CD4-positive, alpha-beta T cell (primary cell): ENCODE data around the gene FOXN1. TPM values are rescaled to one million over a fixed set of nuclear protein-coding genes. Genes with fewer than 3 reads are reported as not detected.

Experiments
- ATAC-seq: fragments of 200-7000 bp; cut with Tn5 transposase; one replicate; pipeline ENCODE4 v1.10.0; 2022; ENCODE audit warnings: mild to moderate bottlenecking; ENCODE audit not compliant: poor library complexity
- CTCF ChIA-PET: fragments of 350-600 bp; sonication (Branson Sonifier 250); formaldehyde crosslinking; loops from one replicate; lab custom pipeline; 2021; ENCODE audit warnings: antibody characterized with exemption, inconsistent platforms; lab: Charles Lee
- POLR2A ChIA-PET: fragments of 350-600 bp; sonication (Branson Sonifier 250); formaldehyde crosslinking; loops from one replicate; lab custom pipeline; 2021; ENCODE audit warnings: antibody characterized with exemption, inconsistent platforms; lab: Charles Lee
- DNase-seq, 14 experiments: peaks; one replicate each; pipeline ENCODE4 v3.0.0-alpha.2; 2013 to 2020; ENCODE audit warnings: mixed read lengths in 2 of 14
- H3K27ac ChIP-seq, 2 donors: one replicate each; pipeline versions ENCODE4 v1.5.1 to v1.7.0; 2013; ENCODE audit warnings: low read length in 2 of 2, low read depth in 1 of 2, mild to moderate bottlenecking in 1 of 2
- H3K27me3 ChIP-seq, 2 experiments: 1 replicate in 1 of 2; 2 replicates in 1 of 2; pipeline versions ENCODE4 v1.6.1 to v1.7.0; 2013; ENCODE audit warnings: low read length in 2 of 2, control low read depth in 1 of 2, mild to moderate bottlenecking in 1 of 2, moderate library complexity in 1 of 2; ENCODE audit not compliant: insufficient read depth in 2 of 2, control insufficient read depth in 1 of 2
- H3K36me3 ChIP-seq: one replicate; pipeline ENCODE4 v1.6.1; 2013; ENCODE audit warnings: low read length, control low read depth; ENCODE audit not compliant: insufficient read depth
- H3K4me1 ChIP-seq: one replicate; pipeline ENCODE4 v1.6.1; 2013; ENCODE audit warnings: low read length, control low read depth; ENCODE audit not compliant: insufficient read depth
- H3K4me3 ChIP-seq: one replicate; pipeline ENCODE4 v1.5.1; 2013; ENCODE audit warnings: mild to moderate bottlenecking, low read length, moderate library complexity
- H3K9me3 ChIP-seq, 2 experiments: 1 replicate in 1 of 2; 2 replicates in 1 of 2; pipeline versions ENCODE4 v1.6.1 to v1.7.0; 2013; ENCODE audit warnings: low read length in 2 of 2, mild to moderate bottlenecking in 2 of 2, control low read depth in 1 of 2, moderate library complexity in 1 of 2; ENCODE audit not compliant: control insufficient read depth in 1 of 2, insufficient read depth in 1 of 2
- H3K27ac Mint-ChIP-seq: one replicate; pipeline ENCODE4 v1.8.0; 2020; ENCODE audit warnings: mixed read lengths
- H3K27me3 Mint-ChIP-seq: one replicate; pipeline ENCODE4 v1.8.0; 2021; ENCODE audit warnings: mixed read lengths
- H3K36me3 Mint-ChIP-seq: one replicate; pipeline ENCODE4 v1.8.0; 2021; ENCODE audit warnings: low read depth, mixed read lengths
- H3K4me1 Mint-ChIP-seq: one replicate; pipeline ENCODE4 v1.8.0; 2021; ENCODE audit warnings: low read depth, mixed read lengths
- H3K4me3 Mint-ChIP-seq: one replicate; pipeline ENCODE4 v1.8.0; 2020; ENCODE audit warnings: mild to moderate bottlenecking, mixed read lengths
- H3K9me3 Mint-ChIP-seq: one replicate; pipeline ENCODE4 v1.8.0; 2020; ENCODE audit warnings: mixed read lengths
- CTCF ChIP-seq: fragments of 200-600 bp; IDR thresholded peaks from one replicate; pipeline ENCODE4 v1.8.0; 2022; ENCODE audit warnings: antibody characterized with exemption, mild to moderate bottlenecking
- intact Hi-C, 2 experiments: fragments of 100-400 bp; cut with DNase I in 1 of 2; cut with micrococcal nuclease in 1 of 2; formaldehyde crosslinking; loops; one replicate each; pipeline versions ENCODE4 v1.15.1 to v1.9.0; 2023 to 2025; cut with DNase I, micrococcal nuclease
- total RNA-seq, 174 experiments: library from RNA in 2 of 174; stranded (reverse) in 2 of 174; gene quantifications; one replicate each; pipeline ENCODE4 v1.2.3 and lab custom pipeline; 2021 to 2026

Gene FOXN1
- total RNA-seq, 2 experiments from 2014 or later: not detected

GRCh38 chr17:28515518-28515917, 9.4 kb downstream of the FOXN1 start:
- peaks cover 0 to 6% of the 10 kb centered on the region in 2 experiments for H3K27me3 ChIP-seq
- intact Hi-C loops: no loop called here
- H3K36me3 ChIP-seq: no peaks in the 10 kb centered on the region
- H3K36me3 Mint-ChIP-seq: no peaks in the 10 kb centered on the region
- H3K27me3 Mint-ChIP-seq: peaks cover 21% of the 10 kb centered on the region
- no peaks in the 10 kb centered on the region for H3K4me1 Mint-ChIP-seq
- H3K9me3 ChIP-seq: no peaks in the 10 kb centered on the region
- H3K27ac Mint-ChIP-seq: no peak overlapping the region
- CTCF ChIA-PET: no interaction called here
- H3K4me3 Mint-ChIP-seq: no peak overlapping the region
- DNase-seq: no peak
- ATAC-seq: no peak
- POLR2A ChIA-PET: no interaction called here
- no peak overlapping the region for H3K4me3 ChIP-seq
- H3K9me3 Mint-ChIP-seq: no peaks in the 10 kb centered on the region
- H3K27ac ChIP-seq: no peak overlapping the region
- no peak for TF ChIP-seq CTCF
- no peaks in the 10 kb centered on the region for H3K4me1 ChIP-seq

- Mint-ChIP-seq H3K4me1 (no peaks in the 10 kb centered on the region), H3K27ac (no peak overlapping the region), H3K27me3 (peaks cover 10% of the 10 kb centered on the region), H3K36me3 (no peaks in the 10 kb centered on the region), H3K9me3 (no peaks in the 10 kb centered on the region), H3K4me3 (no peak overlapping the region)
- H3K9me3 ChIP-seq: no peaks in the 10 kb centered on the region
- H3K27ac ChIP-seq: no peak overlapping the region
- no peaks in the 10 kb centered on the region for H3K36me3 ChIP-seq
- intact Hi-C loops: no loop called here
- ChIA-PET CTCF (no interaction called here), POLR2A (no interaction called here)
- no peak for ATAC-seq
- H3K4me3 ChIP-seq: no peak overlapping the region
- H3K27me3 ChIP-seq: no peaks in the 10 kb centered on the region
- no peak for DNase-seq
- no peak for TF ChIP-seq CTCF
- no peaks in the 10 kb centered on the region for H3K4me1 ChIP-seq
Measured at GRCh38 chr17:28518132-28518531, 12.0 kb downstream of the FOXN1 start.

- Histone ChIP-seq H3K4me1 (no peaks in the 10 kb centered on the region), H3K27ac (no peak overlapping the region), H3K4me3 (no peak overlapping the region), H3K9me3 (no peaks in the 10 kb centered on the region), H3K27me3 (no peaks in the 10 kb centered on the region), H3K36me3 (no peaks in the 10 kb centered on the region)
- Mint-ChIP-seq H3K9me3 (no peaks in the 10 kb centered on the region), H3K4me1 (no peaks in the 10 kb centered on the region), H3K27me3 (peaks cover 5% of the 10 kb centered on the region), H3K4me3 (no peak overlapping the region), H3K27ac (no peak overlapping the region), H3K36me3 (no peaks in the 10 kb centered on the region)
- ATAC-seq: no peak
- ChIA-PET POLR2A (no interaction called here), CTCF (no interaction called here)
- intact Hi-C loops: no loop called here
- no peak for DNase-seq
- TF ChIP-seq CTCF: no peak
Measured at GRCh38 chr17:28518578-28518977, 12.4 kb downstream of the FOXN1 start.
